ENCODE data around the gene DLGAP4. TPM values are rescaled to one million over a fixed set of nuclear protein-coding genes. Genes with fewer than 3 reads are reported as not detected.

DLGAP4 gene
- total and polyA plus RNA-seq, 2 of the 13 experiments (the other 11 are each of a cell fraction or from before 2014, with no cell fraction given), result 15.2 to 26.7 TPM

DNA sequence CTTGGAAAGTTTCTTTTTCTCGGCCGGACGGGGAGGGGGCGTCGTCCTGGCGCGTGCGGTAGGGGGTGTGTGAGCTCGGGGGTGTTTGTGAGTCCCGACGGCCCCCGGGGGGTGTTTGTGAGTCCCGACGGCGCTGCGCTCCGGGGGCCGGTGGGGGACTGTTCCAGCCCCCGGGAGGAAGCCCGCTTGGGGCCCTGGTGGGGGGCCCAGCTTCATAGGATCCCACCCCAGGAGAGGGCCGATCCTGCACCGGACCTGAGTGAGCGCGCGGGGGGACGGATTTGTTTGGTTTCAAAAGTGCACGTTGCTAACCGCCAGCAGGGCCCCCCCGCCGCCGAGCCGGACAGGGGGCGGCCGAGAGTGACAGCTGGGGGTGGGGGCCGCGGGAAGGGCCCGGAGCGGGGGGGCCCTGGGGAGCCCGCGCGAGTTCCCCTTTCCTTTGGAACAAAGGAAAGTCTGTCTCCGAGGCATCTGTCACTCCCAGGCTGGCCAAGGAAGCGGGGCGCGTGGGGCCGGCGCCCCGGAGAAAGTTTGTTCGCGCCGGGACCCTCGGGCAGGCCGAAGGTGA is 267.7 kb downstream of the DLGAP4 start:
- no peak overlapping the region for H2AFZ ChIP-seq (ENCODE audit: low read length)
- ChIA-PET POLR2A (interaction anchor here (0.8 to 9.0 kb wide), 14 partner anchors 11 to 832 kb away, joined by 3 to 167 read pairs (median 5); partner anchors contain the start of genes DSN1, RAB5IF, RBM39 and SCAND1), CTCF (ENCODE audit: low intra/inter-chr PET ratio, low total read pairs) (interaction anchor here (1.1 to 1.7 kb wide), 2 partner anchors 10 to 19 kb away, joined by 3 to 10 read pairs; no protein-coding TSS in a partner anchor)
- H4K20me1 ChIP-seq (ENCODE audit: insufficient read depth, low read length), result peaks cover 29% of the 10 kb centered on the region
- FAIRE-seq (no peak), ATAC-seq (peak; percentile 6), DNase-seq (ENCODE audit: low spot score) (peak; percentile 48)
- H3K9me3 ChIP-seq (ENCODE audit: low read length), result no peaks in the 10 kb centered on the region
- peaks cover 5 to 6% of the 10 kb centered on the region in 2 experiments for H3K36me3 ChIP-seq (replicated peaks in 1 of 2; ENCODE audit: control insufficient read depth in 1 of 2, insufficient read depth in 2 of 2, low read length in 2 of 2)
- H3K4me3 ChIP-seq (replicated peaks in 1 of 3; ENCODE audit: insufficient read depth in 1 of 3, low read depth in 2 of 3, low read length in 3 of 3), result peak overlapping the region; percentile 81 to 86 (median 86)
- BruUV-seq (replicated peaks), result no TSS peak
- 2% methylated on average over 15 of the region's 53 CpGs for WGBS (ENCODE audit: low lambda C conversion rate)
- H3K27ac ChIP-seq (ENCODE audit: extremely low read length, insufficient read depth, low read length), result peak overlapping the region; percentile 89
- peak overlapping the region; percentile 63 for H3K4me2 ChIP-seq (ENCODE audit: low read depth, low read length)
- H3K9ac ChIP-seq (ENCODE audit: insufficient read depth, low read depth, low read length), result peak overlapping the region; percentile 92
- no peaks in the 10 kb centered on the region; a peak in 1 of 5 replicates for H3K27me3 ChIP-seq (ENCODE audit: control insufficient read depth in 1 of 2, insufficient read depth in 2 of 2, low read length in 2 of 2)
- in situ Hi-C loops (cut with HindIII; ENCODE audit: extremely low pct_ligation_motif_present, low pct_unique_long_range_greater_than_20kb), result no loop called here
- peaks cover 45% of the 10 kb centered on the region for H3K4me1 ChIP-seq (ENCODE audit: insufficient read depth, low read length)
- intact Hi-C loops (cut with micrococcal nuclease; ENCODE audit: unreplicated experiment), result loop anchor here (1.0 to 10.0 kb wide), 3 partner anchors 17 to 109 kb away; partner anchors contain the start of gene RAB5IF
- peaks cover 49% of the 10 kb centered on the region for H3K79me2 ChIP-seq (ENCODE audit: insufficient read depth, low read length)
- TF ChIP-seq, protein P1, sequence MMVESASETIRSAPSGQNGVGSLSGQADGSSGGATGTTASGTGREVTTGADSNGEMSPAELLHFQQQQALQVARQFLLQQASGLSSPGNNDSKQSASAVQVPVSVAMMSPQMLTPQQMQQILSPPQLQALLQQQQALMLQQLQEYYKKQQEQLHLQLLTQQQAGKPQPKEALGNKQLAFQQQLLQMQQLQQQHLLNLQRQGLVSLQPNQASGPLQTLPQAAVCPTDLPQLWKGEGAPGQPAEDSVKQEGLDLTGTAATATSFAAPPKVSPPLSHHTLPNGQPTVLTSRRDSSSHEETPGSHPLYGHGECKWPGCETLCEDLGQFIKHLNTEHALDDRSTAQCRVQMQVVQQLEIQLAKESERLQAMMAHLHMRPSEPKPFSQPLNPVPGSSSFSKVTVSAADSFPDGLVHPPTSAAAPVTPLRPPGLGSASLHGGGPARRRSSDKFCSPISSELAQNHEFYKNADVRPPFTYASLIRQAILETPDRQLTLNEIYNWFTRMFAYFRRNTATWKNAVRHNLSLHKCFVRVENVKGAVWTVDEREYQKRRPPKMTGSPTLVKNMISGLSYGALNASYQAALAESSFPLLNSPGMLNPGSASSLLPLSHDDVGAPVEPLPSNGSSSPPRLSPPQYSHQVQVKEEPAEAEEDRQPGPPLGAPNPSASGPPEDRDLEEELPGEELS (CRISPR knock-in tag; IDR thresholded peaks at IDR 0.05), result no peak
- TF ChIP-seq, protein P2, sequence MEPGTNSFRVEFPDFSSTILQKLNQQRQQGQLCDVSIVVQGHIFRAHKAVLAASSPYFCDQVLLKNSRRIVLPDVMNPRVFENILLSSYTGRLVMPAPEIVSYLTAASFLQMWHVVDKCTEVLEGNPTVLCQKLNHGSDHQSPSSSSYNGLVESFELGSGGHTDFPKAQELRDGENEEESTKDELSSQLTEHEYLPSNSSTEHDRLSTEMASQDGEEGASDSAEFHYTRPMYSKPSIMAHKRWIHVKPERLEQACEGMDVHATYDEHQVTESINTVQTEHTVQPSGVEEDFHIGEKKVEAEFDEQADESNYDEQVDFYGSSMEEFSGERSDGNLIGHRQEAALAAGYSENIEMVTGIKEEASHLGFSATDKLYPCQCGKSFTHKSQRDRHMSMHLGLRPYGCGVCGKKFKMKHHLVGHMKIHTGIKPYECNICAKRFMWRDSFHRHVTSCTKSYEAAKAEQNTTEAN (CRISPR knock-in tag; conservative IDR thresholded peaks at IDR 0.05), result no peak; the same call in 1 of the 2 replicates
- TF ChIP-seq IKZF4 (CRISPR knock-in tag; IDR thresholded peaks at IDR 0.05; ENCODE audit: borderline replicate concordance, low read depth, not compliant biosample characterization) (peak; percentile 13), XRCC5 (optimal IDR thresholded peaks at IDR 0.05; ENCODE audit: low read length) (no peak), THAP11 (CRISPR knock-in tag; IDR thresholded peaks at IDR 0.05) (peak; percentile 18; the same call in 1 of the 2 replicates), HNF4A (CRISPR knock-in tag; IDR thresholded peaks at IDR 0.05) (peak; percentile 26; the same call in 1 of the 2 replicates), MED13 (CRISPR knock-in tag; IDR thresholded peaks at IDR 0.05) (peak; percentile 71; the same call in 1 of the 2 replicates), CBFB (CRISPR knock-in tag; IDR thresholded peaks at IDR 0.05) (peak; percentile 57; the same call in 1 of the 2 replicates), NFKBIZ (CRISPR knock-in tag; IDR thresholded peaks at IDR 0.05) (peak; percentile 41; the same call in 1 of the 2 replicates), RFX1 (IDR thresholded peaks at IDR 0.05) (no peak), POLR2AphosphoS5 (IDR thresholded peaks at IDR 0.05; ENCODE audit: low read depth, low read length) (no peak; the same call in 1 of the 2 replicates), GABPA (IDR thresholded peaks at IDR 0.05; ENCODE audit: low read depth, low read length) (no peak), GABPA (CRISPR knock-in tag; IDR thresholded peaks at IDR 0.05; ENCODE audit: low read depth) (no peak), AGO2 (optimal IDR thresholded peaks at IDR 0.05; ENCODE audit: low read depth, low read length) (peak; percentile 48), ZMAT5 (CRISPR knock-in tag; IDR thresholded peaks at IDR 0.05; ENCODE audit: borderline replicate concordance, low read depth) (no peak), ZNF382 (CRISPR knock-in tag; IDR thresholded peaks at IDR 0.05; ENCODE audit: borderline replicate concordance) (no peak), ZBTB2 (CRISPR knock-in tag; IDR thresholded peaks at IDR 0.05; ENCODE audit: low read depth) (no peak)
- TF ChIP-seq, protein P3, sequence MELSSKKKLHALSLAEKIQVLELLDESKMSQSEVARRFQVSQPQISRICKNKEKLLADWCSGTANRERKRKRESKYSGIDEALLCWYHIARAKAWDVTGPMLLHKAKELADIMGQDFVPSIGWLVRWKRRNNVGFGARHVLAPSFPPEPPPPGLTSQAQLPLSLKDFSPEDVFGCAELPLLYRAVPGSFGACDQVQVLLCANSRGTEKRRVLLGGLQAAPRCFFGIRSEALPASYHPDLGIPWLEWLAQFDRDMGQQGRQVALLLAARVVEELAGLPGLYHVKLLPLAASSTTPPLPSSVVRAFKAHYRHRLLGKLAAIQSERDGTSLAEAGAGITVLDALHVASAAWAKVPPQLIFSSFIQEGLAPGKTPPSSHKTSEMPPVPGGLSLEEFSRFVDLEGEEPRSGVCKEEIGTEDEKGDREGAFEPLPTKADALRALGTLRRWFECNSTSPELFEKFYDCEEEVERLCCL (CRISPR knock-in tag; IDR thresholded peaks at IDR 0.05; ENCODE audit: borderline replicate concordance), result no peak

Measured in HepG2 (cell line).